ENCODE data around the gene CD14. TPM values are rescaled to one million over a fixed set of nuclear protein-coding genes. Genes with fewer than 3 reads are reported as not detected.
"Not testable (repeated sequence)": the region's sequence is repeated elsewhere in the genome, so short reads cannot be mapped to it uniquely, and the experiment has no call there.

Gene CD14
- total RNA-seq, 1 donor from 2014 or later, result 48.4 TPM

GRCh38 chr5:140628711-140629110 is 4.3 kb downstream of the CD14 start:
- intact Hi-C loops (cut with DNase I), result no loop called here
- Histone ChIP-seq H3K27ac (no peak overlapping the region), H3K27me3 (no peaks in the 10 kb centered on the region), H3K4me3 (no peak overlapping the region), H3K9me3 (no peaks in the 10 kb centered on the region), H3K4me1 (peaks cover 23% of the 10 kb centered on the region), H3K36me3 (no peaks in the 10 kb centered on the region)
- no peak for DNase-seq (ENCODE audit: extremely low spot score in 2 of 2)
- TF ChIP-seq POLR2A (IDR thresholded peaks at IDR 0.05) (no peak), POLR2AphosphoS5 (IDR thresholded peaks at IDR 0.05; ENCODE audit: insufficient read depth in 1 of 2, low read depth in 1 of 2) (no peak)
- TF ChIP-seq, protein P1, sequence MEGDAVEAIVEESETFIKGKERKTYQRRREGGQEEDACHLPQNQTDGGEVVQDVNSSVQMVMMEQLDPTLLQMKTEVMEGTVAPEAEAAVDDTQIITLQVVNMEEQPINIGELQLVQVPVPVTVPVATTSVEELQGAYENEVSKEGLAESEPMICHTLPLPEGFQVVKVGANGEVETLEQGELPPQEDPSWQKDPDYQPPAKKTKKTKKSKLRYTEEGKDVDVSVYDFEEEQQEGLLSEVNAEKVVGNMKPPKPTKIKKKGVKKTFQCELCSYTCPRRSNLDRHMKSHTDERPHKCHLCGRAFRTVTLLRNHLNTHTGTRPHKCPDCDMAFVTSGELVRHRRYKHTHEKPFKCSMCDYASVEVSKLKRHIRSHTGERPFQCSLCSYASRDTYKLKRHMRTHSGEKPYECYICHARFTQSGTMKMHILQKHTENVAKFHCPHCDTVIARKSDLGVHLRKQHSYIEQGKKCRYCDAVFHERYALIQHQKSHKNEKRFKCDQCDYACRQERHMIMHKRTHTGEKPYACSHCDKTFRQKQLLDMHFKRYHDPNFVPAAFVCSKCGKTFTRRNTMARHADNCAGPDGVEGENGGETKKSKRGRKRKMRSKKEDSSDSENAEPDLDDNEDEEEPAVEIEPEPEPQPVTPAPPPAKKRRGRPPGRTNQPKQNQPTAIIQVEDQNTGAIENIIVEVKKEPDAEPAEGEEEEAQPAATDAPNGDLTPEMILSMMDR (IDR thresholded peaks at IDR 0.05), result no peak

DNA sequence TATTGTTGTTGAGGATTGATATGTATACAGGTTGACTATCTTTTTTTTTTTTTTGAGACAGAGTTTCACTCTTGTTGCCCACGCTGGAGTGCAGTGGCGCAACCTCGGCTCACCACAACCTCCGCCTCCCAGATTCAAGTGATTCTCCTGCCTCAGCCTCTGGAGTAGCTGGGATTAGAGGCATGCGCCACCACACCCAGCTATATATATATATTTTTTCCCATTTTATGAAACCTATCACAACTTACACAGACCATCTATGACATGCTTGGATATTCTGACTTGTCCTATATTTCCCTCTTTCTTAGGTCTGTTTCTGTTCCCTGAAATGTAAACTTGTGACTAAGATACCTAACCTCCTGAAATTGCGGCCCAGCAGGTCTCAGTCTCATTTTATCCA is 5.0 kb downstream of the CD14 start:
- intact Hi-C loops (cut with DNase I), result no loop called here
- H3K27me3 ChIP-seq, result no peaks in the 10 kb centered on the region
- H3K9me3 ChIP-seq, result no peaks in the 10 kb centered on the region
- H3K4me3 ChIP-seq, result no peak overlapping the region
- H3K36me3 ChIP-seq, result no peaks in the 10 kb centered on the region
- TF ChIP-seq POLR2AphosphoS5 (IDR thresholded peaks at IDR 0.05; ENCODE audit: insufficient read depth in 1 of 2, low read depth in 1 of 2), result no peak
- TF ChIP-seq, protein P1 (IDR thresholded peaks at IDR 0.05), result no peak
- no peak for TF ChIP-seq POLR2A (IDR thresholded peaks at IDR 0.05)
- H3K4me1 ChIP-seq, result peaks cover 16% of the 10 kb centered on the region
- no peak for DNase-seq (ENCODE audit: extremely low spot score in 2 of 2)
- H3K27ac ChIP-seq, result no peak overlapping the region

GRCh38 chr5:140624886-140625285 is 8.1 kb downstream of the CD14 start:
- H3K36me3 ChIP-seq; intact Hi-C loops (cut with DNase I); H3K9me3 ChIP-seq; H3K4me3 ChIP-seq; H3K27ac ChIP-seq; H3K27me3 ChIP-seq; H3K4me1 ChIP-seq; DNase-seq (ENCODE audit: extremely low spot score in 2 of 2): not testable (repeated sequence)

DNA sequence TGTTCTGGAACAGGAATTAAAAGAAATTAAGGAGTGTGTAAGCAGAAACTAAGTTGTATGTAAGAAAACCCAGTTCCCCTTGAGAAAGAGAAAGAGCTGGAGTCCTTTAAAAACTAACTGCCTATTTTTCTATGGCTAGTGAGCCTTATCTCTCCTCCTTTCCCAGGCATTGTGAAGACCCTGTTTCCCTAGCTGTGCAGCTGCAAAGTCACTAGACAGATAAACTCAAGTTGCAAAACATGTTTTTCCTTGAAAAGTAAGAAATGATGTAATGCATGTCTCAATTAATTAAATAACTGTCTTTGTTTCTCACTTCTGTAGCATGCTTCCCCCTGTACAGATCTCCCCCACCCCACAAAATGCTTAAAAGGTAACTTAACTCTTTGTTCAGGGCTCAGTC is 9.9 kb downstream of the CD14 start:
- H3K27me3 ChIP-seq; H3K4me1 ChIP-seq; H3K9me3 ChIP-seq; DNase-seq (ENCODE audit: extremely low spot score in 2 of 2); H3K27ac ChIP-seq; H3K36me3 ChIP-seq; H3K4me3 ChIP-seq; intact Hi-C loops (cut with DNase I): not testable (repeated sequence)

GRCh38 chr5:140622301-140622700 is 10.7 kb downstream of the CD14 start:
- Histone ChIP-seq H3K4me1 (no peaks in the 10 kb centered on the region), H3K27me3 (no peaks in the 10 kb centered on the region), H3K9me3 (no peaks in the 10 kb centered on the region), H3K36me3 (no peaks in the 10 kb centered on the region), H3K27ac (no peak overlapping the region), H3K4me3 (no peak overlapping the region)
- no peak for DNase-seq (ENCODE audit: extremely low spot score in 2 of 2)
- intact Hi-C loops (cut with DNase I), result no loop called here
- TF ChIP-seq POLR2A (IDR thresholded peaks at IDR 0.05), result no peak
- TF ChIP-seq, protein P1 (IDR thresholded peaks at IDR 0.05), result no peak
- TF ChIP-seq POLR2AphosphoS5 (IDR thresholded peaks at IDR 0.05; ENCODE audit: insufficient read depth in 1 of 2, low read depth in 1 of 2), result no peak

DNA sequence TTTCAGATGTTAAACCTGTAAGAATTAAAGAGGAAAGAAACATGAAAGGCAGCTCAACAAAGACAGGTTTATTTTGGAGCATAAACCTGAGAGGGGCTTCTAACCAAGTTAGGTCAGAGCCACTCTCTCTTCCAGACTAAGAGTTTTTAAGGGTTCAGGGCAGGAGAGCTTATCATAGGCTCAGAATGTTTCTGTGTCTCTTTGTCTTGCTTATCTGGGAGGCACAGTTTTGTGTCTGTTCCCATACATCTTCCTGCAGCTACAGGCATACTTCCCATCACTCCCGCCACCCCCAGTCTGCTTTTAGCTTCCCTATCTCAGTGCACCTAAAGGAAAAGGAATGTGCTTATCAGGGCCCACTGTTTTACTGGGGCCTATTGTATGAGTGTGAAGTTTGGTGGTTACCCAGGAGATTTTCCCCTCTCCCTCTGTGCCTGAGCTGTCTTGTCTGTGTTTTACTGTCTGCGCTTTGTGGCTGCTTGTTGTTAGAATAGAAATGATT is 21.9 kb downstream of the CD14 start:
- no peak overlapping the region for H3K4me3 ChIP-seq
- TF ChIP-seq, protein P1 (IDR thresholded peaks at IDR 0.05), result no peak
- TF ChIP-seq POLR2AphosphoS5 (IDR thresholded peaks at IDR 0.05; ENCODE audit: insufficient read depth in 1 of 2, low read depth in 1 of 2) (no peak), POLR2A (IDR thresholded peaks at IDR 0.05) (no peak)
- H3K27me3 ChIP-seq, result no peaks in the 10 kb centered on the region
- intact Hi-C loops (cut with DNase I), result no loop called here
- no peak overlapping the region for H3K27ac ChIP-seq
- H3K9me3 ChIP-seq, result no peaks in the 10 kb centered on the region
- DNase-seq (ENCODE audit: extremely low spot score in 2 of 2), result no peak
- H3K36me3 ChIP-seq, result no peaks in the 10 kb centered on the region
- H3K4me1 ChIP-seq, result peaks cover 6% of the 10 kb centered on the region

All from vagina (tissue), 2 donors.